H1 (cell line): Measurements from ENCODE around the gene SPTSSB. TPM values are rescaled to one million over a fixed set of nuclear protein-coding genes. Genes with fewer than 3 reads are reported as not detected.

Source experiments
- TCF12 ChIP-seq: IDR thresholded peaks from 2 replicates; pipeline ENCODE4 v1.6.1; 2011; ENCODE audit warnings: low read depth, mild to moderate bottlenecking, low read length
- polyA plus RNA-seq, 7 experiments: library from polyadenylated mRNA; depleted of rRNA in 3 of 7; stranded (reverse) in 5 of 7; unstranded in 2 of 7; fragments of >200 nt in 5 of 7; fragments of 200-250 nt in 2 of 7; gene quantifications; 1 replicate in 5 of 7; 2 replicates in 1 of 7; 4 replicates in 1 of 7; pipeline versions ENCODE4 v1.2.1 to v1.2.3, GENCODE V29; 2011 to 2013; ENCODE audit warnings: missing spikeins in 2 of 7, mixed read lengths in 2 of 7
- total RNA-seq: library from RNA; stranded (reverse); fragmentation: NEBNext Ultra II Directional; extraction: Animal tissue kit (Norgen Biotek cat#: 25700); gene quantifications from 2 replicates; pipeline ENCODE4 v1.2.1, GENCODE V29; 2021

The SPTSSB gene
- total and polyA plus RNA-seq, 2 of the 8 experiments (the other 6 are each of a cell fraction or from before 2014, with no cell fraction given): 33.4 to 52.5 TPM

GRCh38 chr3:161356287-161356686, 15.0 kb downstream of the SPTSSB start (continued):
- no peak for TF ChIP-seq TCF12
